C4-2B (cell line): Measurements from ENCODE around the gene PCNX3.

Source experiments
- H3K27ac ChIP-seq: fragments of 450-650 bp; 2 replicates; pipeline ENCODE4 v1.5.1; 2017
- ZFX ChIP-seq: fragments of 450-650 bp; IDR thresholded peaks from 2 replicates; pipeline ENCODE4 v1.6.1; 2017
- TF ChIP-seq, protein P1 (sequence below): fragments of 450-650 bp; conservative IDR thresholded peaks from 2 replicates; pipeline ENCODE4 v1.5.1; 2017; ENCODE audit warnings: mild to moderate bottlenecking

PCNX3 gene

DNA sequence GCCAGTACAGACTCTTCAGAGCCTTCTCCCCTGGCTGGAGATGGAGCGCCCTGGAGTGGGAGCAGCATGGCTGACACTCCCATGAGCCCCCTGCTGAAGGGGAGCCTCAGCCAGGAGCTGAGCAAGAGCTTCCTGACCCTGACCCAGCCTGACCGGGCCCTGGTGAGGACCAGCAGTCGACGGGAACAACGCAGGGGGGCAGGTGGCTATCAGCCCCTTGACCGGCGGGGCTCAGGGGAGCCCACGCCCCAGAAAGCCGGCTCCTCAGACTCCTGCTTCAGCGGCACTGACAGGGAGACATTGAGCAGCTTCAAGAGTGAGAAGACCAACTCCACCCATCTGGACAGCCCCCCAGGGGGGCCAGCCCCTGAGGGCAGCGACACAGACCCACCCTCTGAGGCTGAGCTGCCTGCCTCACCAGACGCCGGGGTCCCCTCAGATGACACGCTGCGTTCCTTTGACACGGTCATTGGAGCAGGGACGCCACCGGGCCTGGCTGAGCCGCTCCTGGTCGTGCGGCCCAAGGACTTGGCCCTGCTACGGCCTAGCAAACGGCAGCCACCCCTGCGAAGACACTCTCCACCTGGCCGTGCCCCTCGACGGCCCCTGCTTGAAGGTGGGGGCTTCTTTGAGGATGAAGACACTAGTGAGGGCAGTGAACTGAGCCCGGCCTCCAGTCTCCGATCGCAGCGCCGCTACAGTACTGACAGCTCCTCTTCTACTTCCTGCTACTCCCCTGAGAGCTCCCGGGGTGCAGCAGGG lies 2.6 kb downstream of the PCNX3 start:
- TF ChIP-seq, protein P1, sequence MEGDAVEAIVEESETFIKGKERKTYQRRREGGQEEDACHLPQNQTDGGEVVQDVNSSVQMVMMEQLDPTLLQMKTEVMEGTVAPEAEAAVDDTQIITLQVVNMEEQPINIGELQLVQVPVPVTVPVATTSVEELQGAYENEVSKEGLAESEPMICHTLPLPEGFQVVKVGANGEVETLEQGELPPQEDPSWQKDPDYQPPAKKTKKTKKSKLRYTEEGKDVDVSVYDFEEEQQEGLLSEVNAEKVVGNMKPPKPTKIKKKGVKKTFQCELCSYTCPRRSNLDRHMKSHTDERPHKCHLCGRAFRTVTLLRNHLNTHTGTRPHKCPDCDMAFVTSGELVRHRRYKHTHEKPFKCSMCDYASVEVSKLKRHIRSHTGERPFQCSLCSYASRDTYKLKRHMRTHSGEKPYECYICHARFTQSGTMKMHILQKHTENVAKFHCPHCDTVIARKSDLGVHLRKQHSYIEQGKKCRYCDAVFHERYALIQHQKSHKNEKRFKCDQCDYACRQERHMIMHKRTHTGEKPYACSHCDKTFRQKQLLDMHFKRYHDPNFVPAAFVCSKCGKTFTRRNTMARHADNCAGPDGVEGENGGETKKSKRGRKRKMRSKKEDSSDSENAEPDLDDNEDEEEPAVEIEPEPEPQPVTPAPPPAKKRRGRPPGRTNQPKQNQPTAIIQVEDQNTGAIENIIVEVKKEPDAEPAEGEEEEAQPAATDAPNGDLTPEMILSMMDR, result no peak
- TF ChIP-seq ZFX, result no peak
- no peak overlapping the region for H3K27ac ChIP-seq

DNA sequence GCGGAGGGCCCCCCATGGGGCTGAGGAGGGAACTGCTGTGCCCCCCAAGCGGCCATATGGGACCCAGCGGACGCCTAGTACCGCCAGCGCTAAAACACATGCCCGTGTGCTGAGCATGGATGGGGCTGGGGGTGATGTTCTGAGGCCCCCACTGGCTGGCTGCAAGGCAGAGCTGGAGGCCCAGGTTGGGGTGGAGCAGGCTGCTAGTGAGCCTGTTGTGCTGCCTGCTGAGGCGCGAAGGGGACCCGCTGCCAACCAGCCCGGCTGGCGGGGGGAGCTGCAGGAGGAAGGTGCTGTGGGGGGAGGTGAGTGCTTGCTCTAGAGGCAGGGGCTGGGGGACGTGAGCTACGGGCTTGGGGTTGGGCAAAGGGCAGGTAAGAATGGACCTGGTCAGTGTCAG lies 3.2 kb downstream of the PCNX3 start:
- TF ChIP-seq ZFX, result no peak
- TF ChIP-seq, protein P1, result no peak
- H3K27ac ChIP-seq, result no peak overlapping the region

DNA sequence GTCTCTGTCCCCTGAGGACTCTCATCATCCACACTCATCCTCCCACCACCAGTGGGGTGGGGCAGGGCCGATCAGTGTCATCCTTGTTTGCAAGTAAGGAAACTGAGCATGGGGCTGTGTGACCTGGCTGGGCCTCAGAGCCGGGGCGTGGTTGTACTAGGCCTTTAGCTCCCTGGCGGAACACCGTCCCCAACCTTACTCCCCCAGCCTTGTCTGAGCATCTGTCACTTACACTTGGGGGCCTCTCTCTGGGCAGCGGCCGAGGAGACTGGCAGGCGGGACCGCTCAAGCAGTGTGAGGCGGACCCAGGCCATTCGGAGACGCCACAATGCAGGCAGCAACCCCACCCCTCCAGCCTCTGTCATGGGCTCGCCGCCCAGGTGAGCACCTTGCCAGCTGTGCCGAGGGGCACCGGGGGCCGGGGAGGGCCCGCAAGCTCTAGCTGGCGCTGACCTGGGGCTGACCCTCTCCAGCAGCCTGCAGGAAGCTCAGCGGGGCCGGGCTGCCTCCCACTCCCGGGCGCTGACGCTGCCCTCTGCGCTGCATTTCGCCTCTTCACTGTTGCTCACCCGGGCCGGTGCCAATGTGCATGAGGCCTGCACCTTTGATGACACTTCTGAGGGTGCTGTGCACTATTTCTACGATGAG lies 3.8 kb downstream of the PCNX3 start:
- no peak for TF ChIP-seq ZFX
- TF ChIP-seq, protein P1, result no peak
- H3K27ac ChIP-seq, result no peak overlapping the region

DNA sequence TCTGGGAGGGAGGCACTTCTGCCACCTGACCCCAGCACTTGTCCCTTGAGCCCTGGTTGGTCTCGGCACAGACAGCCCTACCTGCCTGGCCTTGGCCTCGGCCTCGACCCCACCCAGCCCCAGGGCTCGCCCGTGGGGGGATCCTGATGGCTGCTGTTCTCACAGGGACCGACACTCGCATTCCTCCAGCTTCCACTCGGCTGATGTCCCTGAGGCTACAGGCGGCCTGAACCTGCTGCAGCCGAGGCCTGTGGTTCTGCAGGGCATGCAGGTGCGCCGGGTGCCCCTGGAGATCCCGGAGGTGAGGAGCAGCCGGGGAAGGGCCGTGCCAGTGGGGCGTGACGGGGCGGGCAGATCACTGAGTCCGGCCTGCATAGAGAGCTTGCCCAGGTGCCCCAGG lies 5.1 kb downstream of the PCNX3 start:
- TF ChIP-seq ZFX, result no peak
- TF ChIP-seq, protein P1, result no peak
- H3K27ac ChIP-seq, result no peak overlapping the region

DNA sequence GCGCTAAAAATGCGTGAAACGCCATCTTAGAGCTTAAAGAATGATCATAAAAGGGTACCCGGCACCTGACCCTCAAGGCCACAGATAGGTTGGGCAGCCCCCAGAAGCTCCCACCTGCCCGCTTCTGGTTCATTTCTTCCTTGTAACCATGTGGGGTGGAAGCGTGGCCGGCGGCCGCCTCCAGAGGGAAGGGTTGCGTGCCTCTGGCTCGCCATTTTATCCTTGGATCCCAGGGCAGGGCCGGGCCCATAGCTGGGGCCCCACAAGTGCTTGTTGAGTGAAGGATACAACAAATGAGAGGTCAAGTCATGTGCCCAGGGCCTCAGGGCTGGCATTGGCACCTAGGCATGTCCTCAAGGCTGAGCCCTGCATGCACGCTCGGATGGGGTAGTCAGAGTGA lies 5.9 kb downstream of the PCNX3 start:
- no peak for TF ChIP-seq ZFX
- TF ChIP-seq, protein P1, result no peak
- no peak overlapping the region for H3K27ac ChIP-seq

DNA sequence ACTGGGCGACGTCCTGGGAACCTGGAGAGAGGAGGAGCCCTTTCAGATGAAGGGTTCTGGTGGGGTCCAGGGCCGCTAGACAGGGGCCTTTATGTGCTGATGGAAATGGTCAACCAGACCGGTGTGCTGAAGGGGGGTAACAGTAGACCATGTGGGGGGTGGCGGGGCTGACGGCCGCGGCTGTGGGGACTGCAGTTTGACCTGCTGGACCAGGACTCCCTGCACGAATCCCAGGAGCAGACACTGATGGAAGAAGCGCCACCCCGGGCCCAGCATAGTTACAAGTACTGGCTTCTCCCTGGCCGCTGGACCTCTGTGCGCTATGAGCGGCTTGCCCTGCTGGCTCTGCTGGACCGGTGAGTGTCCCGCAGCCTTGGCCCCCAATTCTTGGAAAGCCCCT lies 6.4 kb downstream of the PCNX3 start:
- no peak overlapping the region for H3K27ac ChIP-seq
- TF ChIP-seq, protein P1, result no peak
- no peak for TF ChIP-seq ZFX

GRCh38 chr11:65623177-65623576 lies 7.6 kb downstream of the PCNX3 start:
- no peak overlapping the region for H3K27ac ChIP-seq
- TF ChIP-seq, protein P1, result no peak
- no peak for TF ChIP-seq ZFX
